ENCODE measurements around the gene KCNMB2.

GRCh38 chr3:178703268-178703975 is 167.2 kb downstream of the KCNMB2 start:
- TF ChIP-seq CTCF (IDR thresholded peaks at IDR 0.05; ENCODE audit: low read depth, low read length, poor library complexity, severe bottlenecking): no peak
- no peak for TF ChIP-seq EZH2phosphoT487 (IDR thresholded peaks at IDR 0.05; ENCODE audit: borderline replicate concordance, low read length)

Data from DOHH2 (cell line).